GM23338 (cell line): ENCODE results near the gene KRT71. TPM values are rescaled to one million over a fixed set of nuclear protein-coding genes. Genes with fewer than 3 reads are reported as not detected.

ENCODE experiments used
- ATAC-seq: fragments of 200-7000 bp; cut with Tn5 transposase; 3 replicates; pipeline ENCODE4 v1.9.1; 2020
- DNase-seq: peaks from one replicate; pipeline ENCODE4 v3.0.0-alpha.2; 2015; ENCODE audit warnings: low spot score
- H2AFZ ChIP-seq: fragments of 200-600 bp; sonication (generic); 2 replicates; pipeline ENCODE4 v1.8.0; 2016; ENCODE audit warnings: antibody characterized with exemption, mild to moderate bottlenecking, moderate library complexity
- H3F3A ChIP-seq: fragments of 200-600 bp; sonication (generic); replicated peaks from 2 replicates; pipeline ENCODE4 v1.8.0; 2017; ENCODE audit warnings: antibody characterized with exemption, mixed run types, low read depth
- H3K27ac ChIP-seq: fragments of 200-600 bp; sonication (generic); 2 replicates; pipeline ENCODE4 v1.6.1; 2016; ENCODE audit warnings: low read depth
- H3K27me3 ChIP-seq: fragments of 200-600 bp; sonication (generic); 2 replicates; pipeline ENCODE4 v1.8.0; 2016; ENCODE audit warnings: mild to moderate bottlenecking, mixed run types, moderate library complexity; ENCODE audit not compliant: insufficient read depth
- H3K36me3 ChIP-seq: fragments of 200-600 bp; sonication (generic); 2 replicates; pipeline ENCODE4 v1.8.0; 2016; ENCODE audit warnings: mild to moderate bottlenecking; ENCODE audit not compliant: insufficient read depth
- H3K4me1 ChIP-seq: fragments of 200-600 bp; sonication (generic); 2 replicates; pipeline ENCODE4 v1.8.0; 2016; ENCODE audit warnings: mild to moderate bottlenecking, moderate library complexity; ENCODE audit not compliant: insufficient read depth
- H3K4me2 ChIP-seq: fragments of 200-600 bp; sonication (generic); 2 replicates; pipeline ENCODE4 v1.7.1; 2017; ENCODE audit warnings: mixed run types
- H3K4me3 ChIP-seq: fragments of 200-600 bp; sonication (generic); 2 replicates; pipeline ENCODE4 v1.6.1; 2016; ENCODE audit warnings: mixed run types
- H3K79me2 ChIP-seq: fragments of 200-600 bp; sonication (generic); replicated peaks from 2 replicates; pipeline ENCODE4 v1.8.0; 2017; ENCODE audit warnings: mild to moderate bottlenecking; ENCODE audit not compliant: insufficient read depth
- H3K9me2 ChIP-seq: fragments of 200-600 bp; sonication (generic); 2 replicates; pipeline ENCODE4 v1.8.0; 2017; ENCODE audit not compliant: insufficient read depth
- H4K20me1 ChIP-seq: fragments of 200-600 bp; sonication (generic); replicated peaks from 2 replicates; pipeline ENCODE4 v1.8.0; 2017; ENCODE audit warnings: mild to moderate bottlenecking; ENCODE audit not compliant: insufficient read depth
- H3K27ac Mint-ChIP-seq: 2 replicates; pipeline ENCODE4 v1.8.0; 2020; ENCODE audit warnings: inconsistent platforms, mild to moderate bottlenecking, moderate library complexity, mixed read lengths
- H3K27me3 Mint-ChIP-seq: 3 replicates; pipeline ENCODE4 v1.8.0; 2022; ENCODE audit warnings: low read depth, mild to moderate bottlenecking, moderate library complexity, mixed read lengths, inconsistent platforms; ENCODE audit not compliant: insufficient read depth, poor library complexity
- H3K36me3 Mint-ChIP-seq: 3 replicates; pipeline ENCODE4 v1.8.0; 2021; ENCODE audit warnings: low read depth, mild to moderate bottlenecking, inconsistent platforms, moderate library complexity, mixed read lengths
- H3K4me1 Mint-ChIP-seq: 3 replicates; pipeline ENCODE4 v1.8.0; 2020; ENCODE audit warnings: mild to moderate bottlenecking, inconsistent platforms, mixed read lengths
- H3K4me3 Mint-ChIP-seq: 3 replicates; pipeline ENCODE4 v1.8.0; 2021; ENCODE audit warnings: moderate library complexity, mild to moderate bottlenecking, inconsistent platforms, mixed read lengths
- H3K9me3 Mint-ChIP-seq: 3 replicates; pipeline ENCODE4 v1.8.0; 2020; ENCODE audit warnings: moderate library complexity, mild to moderate bottlenecking, inconsistent platforms, mixed read lengths
- CTCF ChIP-seq, 2 experiments: fragments of 200-600 bp in 1 of 2; sonication (generic) in 1 of 2; conservative IDR thresholded peaks; 2 replicates each; pipeline versions ENCODE4 v1.5.1 to v1.6.1; 2016 to 2017; ENCODE audit warnings: antibody characterized with exemption in 2 of 2, low read depth in 2 of 2, mild to moderate bottlenecking in 2 of 2, moderate library complexity in 1 of 2
- ETS1 ChIP-seq: IDR thresholded peaks from 2 replicates; pipeline ENCODE4 v1.6.1; 2016; ENCODE audit warnings: antibody characterized with exemption
- EZH2 ChIP-seq: fragments of 200-600 bp; sonication (generic); IDR thresholded peaks from one replicate; pipeline ENCODE4 v1.8.0; 2017; ENCODE audit warnings: antibody characterized with exemption, mild to moderate bottlenecking, low read depth; ENCODE audit not compliant: unreplicated experiment
- EZH2phosphoT487 ChIP-seq: fragments of 200-600 bp; sonication (generic); IDR thresholded peaks from one replicate; pipeline ENCODE4 v1.8.1; 2018; ENCODE audit warnings: antibody characterized with exemption; ENCODE audit not compliant: unreplicated experiment
- NANOG ChIP-seq: IDR thresholded peaks from 2 replicates; pipeline ENCODE4 v1.6.1; 2016; ENCODE audit warnings: antibody characterized with exemption, borderline replicate concordance
- ZNF114 ChIP-seq: fragments of 250-450 bp; sonication (Bioruptor Pico); IDR thresholded peaks from 2 replicates; pipeline ENCODE4 v1.5.0; 2020; ENCODE audit warnings: mild to moderate bottlenecking, moderate library complexity
- ZNF462 ChIP-seq: fragments of 250-450 bp; sonication (Bioruptor Pico); IDR thresholded peaks from 2 replicates; pipeline ENCODE4 v1.5.0; 2020; ENCODE audit warnings: mild to moderate bottlenecking, moderate library complexity
- polyA plus RNA-seq: library from polyadenylated mRNA; unstranded; fragments of >200 nt; fragmentation: Nextera tagmentation; extraction: Ambion mirVana; gene quantifications from 2 replicates; pipeline ENCODE4 v1.2.1, GENCODE V29; 2016
- total RNA-seq: library from RNA; depleted of rRNA; stranded (reverse); fragments of >200 nt; shearing (Covaris generic); gene quantifications from 2 replicates; pipeline ENCODE4 v1.2.3, GENCODE V29; 2014
- TF ChIP-seq, protein P1 (sequence below): IDR thresholded peaks from one replicate; pipeline ENCODE4 v1.6.1; 2018; ENCODE audit warnings: antibody characterized with exemption; ENCODE audit not compliant: unreplicated experiment

Gene KRT71
- total and polyA plus RNA-seq, 2 experiments from 2014 or later: not detected

- Histone ChIP-seq H3K4me2 (peak overlapping the region; percentile 43; the same call in 1 of the 2 replicates), H3F3A (no peaks in the 10 kb centered on the region), H3K9me2 (no peaks in the 10 kb centered on the region), H4K20me1 (no peaks in the 10 kb centered on the region), H3K27ac (no peak overlapping the region), H2AFZ (peak overlapping the region; percentile 76; the same call in 1 of the 2 replicates), H3K4me3 (no peak overlapping the region), H3K4me1 (peaks cover 19% of the 10 kb centered on the region), H3K36me3 (no peaks in the 10 kb centered on the region), H3K79me2 (no peaks in the 10 kb centered on the region), H3K27me3 (no peaks in the 10 kb centered on the region)
- H3K27ac Mint-ChIP-seq: peak overlapping the region; percentile 69; the same call in 1 of the 2 replicates
- H3K36me3 Mint-ChIP-seq: no peaks in the 10 kb centered on the region
- DNase-seq (no peak), ATAC-seq (peak; percentile 13; the same call in 2 of the 3 replicates)
- H3K4me3 Mint-ChIP-seq: no peak overlapping the region
- TF ChIP-seq ZNF114 (no peak), EZH2 (no peak), ETS1 (no peak), CTCF (conservative IDR thresholded peaks at IDR 0.05; ENCODE audit: low read depth in 2 of 2) (no peak), NANOG (no peak), EZH2phosphoT487 (no peak)
- TF ChIP-seq, protein P1, sequence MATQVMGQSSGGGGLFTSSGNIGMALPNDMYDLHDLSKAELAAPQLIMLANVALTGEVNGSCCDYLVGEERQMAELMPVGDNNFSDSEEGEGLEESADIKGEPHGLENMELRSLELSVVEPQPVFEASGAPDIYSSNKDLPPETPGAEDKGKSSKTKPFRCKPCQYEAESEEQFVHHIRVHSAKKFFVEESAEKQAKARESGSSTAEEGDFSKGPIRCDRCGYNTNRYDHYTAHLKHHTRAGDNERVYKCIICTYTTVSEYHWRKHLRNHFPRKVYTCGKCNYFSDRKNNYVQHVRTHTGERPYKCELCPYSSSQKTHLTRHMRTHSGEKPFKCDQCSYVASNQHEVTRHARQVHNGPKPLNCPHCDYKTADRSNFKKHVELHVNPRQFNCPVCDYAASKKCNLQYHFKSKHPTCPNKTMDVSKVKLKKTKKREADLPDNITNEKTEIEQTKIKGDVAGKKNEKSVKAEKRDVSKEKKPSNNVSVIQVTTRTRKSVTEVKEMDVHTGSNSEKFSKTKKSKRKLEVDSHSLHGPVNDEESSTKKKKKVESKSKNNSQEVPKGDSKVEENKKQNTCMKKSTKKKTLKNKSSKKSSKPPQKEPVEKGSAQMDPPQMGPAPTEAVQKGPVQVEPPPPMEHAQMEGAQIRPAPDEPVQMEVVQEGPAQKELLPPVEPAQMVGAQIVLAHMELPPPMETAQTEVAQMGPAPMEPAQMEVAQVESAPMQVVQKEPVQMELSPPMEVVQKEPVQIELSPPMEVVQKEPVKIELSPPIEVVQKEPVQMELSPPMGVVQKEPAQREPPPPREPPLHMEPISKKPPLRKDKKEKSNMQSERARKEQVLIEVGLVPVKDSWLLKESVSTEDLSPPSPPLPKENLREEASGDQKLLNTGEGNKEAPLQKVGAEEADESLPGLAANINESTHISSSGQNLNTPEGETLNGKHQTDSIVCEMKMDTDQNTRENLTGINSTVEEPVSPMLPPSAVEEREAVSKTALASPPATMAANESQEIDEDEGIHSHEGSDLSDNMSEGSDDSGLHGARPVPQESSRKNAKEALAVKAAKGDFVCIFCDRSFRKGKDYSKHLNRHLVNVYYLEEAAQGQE: no peak
- H3K9me3 Mint-ChIP-seq: peaks cover 3% of the 10 kb centered on the region; the same call in 2 of the 3 replicates
- peaks cover 26% of the 10 kb centered on the region for H3K4me1 Mint-ChIP-seq
- peaks cover 15% of the 10 kb centered on the region for H3K27me3 Mint-ChIP-seq
Observed at GRCh38 chr12:52496054-52496453, 56.9 kb downstream of the KRT71 start.

GRCh38 chr12:52495389-52495788, 57.6 kb downstream of the KRT71 start:
- Histone ChIP-seq H3K9me2 (no peaks in the 10 kb centered on the region), H3K36me3 (no peaks in the 10 kb centered on the region), H3K4me1 (peaks cover 19% of the 10 kb centered on the region), H3K79me2 (no peaks in the 10 kb centered on the region), H3K27me3 (no peaks in the 10 kb centered on the region), H3K4me3 (no peak overlapping the region), H4K20me1 (no peaks in the 10 kb centered on the region), H3K4me2 (peak overlapping the region; percentile 27; the same call in 1 of the 2 replicates), H3F3A (no peaks in the 10 kb centered on the region), H3K27ac (no peak overlapping the region), H2AFZ (peak overlapping the region; percentile 83)
- DNase-seq: peak; percentile 54
- no peak overlapping the region for H3K27ac Mint-ChIP-seq
- H3K36me3 Mint-ChIP-seq: no peaks in the 10 kb centered on the region
- H3K27me3 Mint-ChIP-seq: peaks cover 15% of the 10 kb centered on the region
- no peak overlapping the region for H3K4me3 Mint-ChIP-seq
- H3K9me3 Mint-ChIP-seq: peaks cover 6% of the 10 kb centered on the region; the same call in 2 of the 3 replicates
- peaks cover 26% of the 10 kb centered on the region for H3K4me1 Mint-ChIP-seq
- ATAC-seq: peak; percentile 79
- no peak for TF ChIP-seq ZNF114
- peak; percentile 46; the same call in 1 of the 2 replicates for TF ChIP-seq ZNF462 (CRISPR knock-in tag)
